Measurements from ENCODE around the gene SWAP70.
A peak's percentile ranks its signal among the peaks of the same experiment; 100 is the strongest.
"Not testable (repeated sequence)": the region's sequence is repeated elsewhere in the genome, so short reads cannot be mapped to it uniquely, and the experiment has no call there.

The SWAP70 gene

DNA sequence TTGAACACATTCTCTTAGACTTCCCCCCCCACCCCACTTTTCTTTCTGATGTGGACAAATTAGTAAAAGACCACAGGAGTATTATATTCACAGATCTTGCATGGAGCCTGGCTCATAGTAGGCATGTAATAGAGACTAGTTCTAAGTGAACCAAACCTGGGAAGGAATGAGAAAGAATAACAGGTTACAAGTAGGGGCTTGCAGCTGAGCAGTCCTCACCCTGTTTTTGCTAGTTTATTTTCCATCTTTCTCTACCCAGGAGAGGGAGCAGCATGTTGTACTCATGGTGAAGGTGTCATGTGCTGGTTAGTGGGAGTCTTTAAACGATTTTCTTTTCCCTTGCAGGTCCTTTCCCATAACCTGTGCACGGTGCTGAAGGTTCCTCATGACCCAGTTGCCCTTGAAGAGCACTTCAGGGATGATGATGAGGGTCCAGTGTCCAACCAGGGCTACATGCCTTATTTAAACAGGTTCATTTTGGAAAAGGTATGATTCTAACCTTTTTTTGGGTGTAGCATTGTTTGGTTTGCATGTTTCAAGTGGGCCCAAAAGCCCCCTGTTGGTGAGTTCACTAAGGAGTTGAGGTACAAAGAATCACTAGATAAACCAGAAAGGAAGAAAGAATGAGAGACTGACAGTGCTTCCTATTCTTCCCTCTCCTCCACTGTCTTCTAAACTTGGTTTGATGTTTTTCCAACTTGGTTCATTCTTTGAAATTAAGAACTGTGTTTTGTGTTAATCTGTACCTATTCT lies 30.1 kb downstream of the SWAP70 start:
- Histone ChIP-seq H3K4me3 (ENCODE audit: low read depth in 1 of 2, low read length in 2 of 2) (no peak overlapping the region), H3K27ac (ENCODE audit: low read length) (no peak overlapping the region), H3K9me3 (ENCODE audit: control insufficient read depth in 1 of 2, low read length in 2 of 2) (no peaks in the 10 kb centered on the region), H3K36me3 (ENCODE audit: control insufficient read depth in 1 of 2, insufficient read depth in 2 of 2, low read length in 2 of 2) (peaks cover 6 to 12% of the 10 kb centered on the region in 2 donors), H3K4me1 (ENCODE audit: control insufficient read depth in 1 of 2, insufficient read depth in 2 of 2, low read length in 2 of 2) (peaks cover 9 to 10% of the 10 kb centered on the region in 2 donors), H3K27me3 (ENCODE audit: low read depth, low read length) (no peaks in the 10 kb centered on the region)

DNA sequence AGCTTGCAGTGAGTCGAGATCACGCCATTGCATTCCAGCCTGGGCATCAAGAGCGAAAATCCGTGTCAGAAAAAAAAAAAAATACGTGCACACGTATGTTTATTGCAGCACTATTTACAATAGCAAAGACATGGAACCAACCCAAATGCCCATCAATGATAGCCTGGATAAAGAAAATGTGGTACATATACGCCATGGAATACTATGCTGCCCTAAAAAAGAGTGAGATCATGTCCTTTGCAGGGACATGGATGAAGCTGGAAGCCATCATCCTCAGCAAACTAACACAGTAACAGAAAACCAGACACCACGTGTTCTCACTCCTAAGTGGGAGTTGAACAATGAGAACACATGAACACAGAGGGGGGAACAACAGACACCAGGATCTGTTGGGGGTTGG lies 31.4 kb downstream of the SWAP70 start:
- H3K4me1 ChIP-seq (ENCODE audit: control insufficient read depth in 1 of 2, insufficient read depth in 2 of 2, low read length in 2 of 2); H3K4me3 ChIP-seq (ENCODE audit: low read depth in 1 of 2, low read length in 2 of 2); H3K27me3 ChIP-seq (ENCODE audit: low read depth, low read length); H3K27ac ChIP-seq (ENCODE audit: low read length); H3K9me3 ChIP-seq (ENCODE audit: control insufficient read depth in 1 of 2, low read length in 2 of 2): not testable (repeated sequence)
- H3K36me3 ChIP-seq (ENCODE audit: control insufficient read depth in 1 of 2, insufficient read depth in 2 of 2, low read length in 2 of 2), result peaks cover 6 to 12% of the 10 kb centered on the region in 2 donors

DNA sequence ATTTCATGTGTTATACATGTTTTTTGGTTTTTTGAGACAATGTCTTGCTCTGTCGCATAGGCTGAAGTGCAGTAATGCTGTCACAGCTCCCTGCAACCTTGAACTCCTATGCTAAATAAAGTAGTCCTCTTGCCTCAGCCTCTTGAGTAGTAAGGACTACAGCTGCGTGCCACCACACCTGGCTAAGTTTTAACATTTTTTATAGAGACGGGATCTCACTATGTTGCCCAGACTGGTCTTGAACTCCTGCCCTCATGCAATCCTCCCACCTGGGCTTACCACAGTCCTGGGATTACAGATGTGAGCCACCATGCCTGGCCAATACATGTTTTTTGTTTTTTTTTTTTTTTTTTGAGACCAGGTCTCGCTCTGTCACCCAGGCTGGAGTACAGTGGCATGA lies 33.9 kb downstream of the SWAP70 start:
- H3K27ac ChIP-seq (ENCODE audit: low read length), result no peak overlapping the region
- H3K9me3 ChIP-seq (ENCODE audit: control insufficient read depth in 1 of 2, low read length in 2 of 2), result no peaks in the 10 kb centered on the region
- no peak overlapping the region for H3K4me3 ChIP-seq (ENCODE audit: low read depth in 1 of 2, low read length in 2 of 2)
- no peaks in the 10 kb centered on the region for H3K27me3 ChIP-seq (ENCODE audit: low read depth, low read length)
- H3K4me1 ChIP-seq (ENCODE audit: control insufficient read depth in 1 of 2, insufficient read depth in 2 of 2, low read length in 2 of 2), result peaks cover 5 to 19% of the 10 kb centered on the region in 2 donors
- H3K36me3 ChIP-seq (ENCODE audit: control insufficient read depth in 1 of 2, insufficient read depth in 2 of 2, low read length in 2 of 2), result peaks cover 6 to 12% of the 10 kb centered on the region in 2 donors

DNA sequence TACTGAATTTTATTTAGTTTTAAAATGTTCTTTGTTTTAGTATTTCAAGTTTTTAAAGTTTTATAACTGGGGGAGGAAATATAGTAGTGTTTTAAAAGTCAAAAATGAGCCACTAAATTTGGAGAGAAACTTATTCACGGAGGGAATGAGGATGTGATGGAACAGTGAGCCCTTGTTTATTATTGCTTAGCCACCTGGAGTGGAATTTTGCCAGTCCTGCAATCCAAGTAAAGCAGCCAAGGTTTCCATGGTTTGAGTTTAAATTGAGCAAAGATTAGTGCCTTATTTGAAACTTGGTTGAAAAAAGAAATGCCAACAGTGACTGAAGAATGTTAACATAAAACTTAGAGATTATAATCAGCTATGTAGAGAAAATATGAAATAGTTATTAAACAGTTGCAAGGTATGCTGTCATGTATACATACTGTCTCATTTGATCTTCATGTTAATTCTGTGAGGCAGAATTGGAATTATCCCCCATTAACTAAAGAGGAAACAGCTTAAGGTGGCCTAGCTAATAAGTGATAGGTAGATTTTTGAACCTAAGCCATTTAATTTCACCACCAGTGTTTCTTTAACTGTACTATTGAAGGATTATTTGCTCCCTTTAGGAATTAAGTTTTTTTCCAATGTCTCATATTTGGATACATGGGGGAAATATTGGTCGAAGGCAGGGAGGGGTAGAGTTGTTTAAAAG lies 36.4 kb downstream of the SWAP70 start:
- no peaks in the 10 kb centered on the region for H3K9me3 ChIP-seq (ENCODE audit: control insufficient read depth in 1 of 2, low read length in 2 of 2)
- H3K4me1 ChIP-seq (ENCODE audit: control insufficient read depth in 1 of 2, insufficient read depth in 2 of 2, low read length in 2 of 2), result peaks cover 5 to 19% of the 10 kb centered on the region in 2 donors
- peak overlapping the region; percentile 57 for H3K27ac ChIP-seq (ENCODE audit: low read length)
- no peaks in the 10 kb centered on the region for H3K27me3 ChIP-seq (ENCODE audit: low read depth, low read length)
- no peak overlapping the region for H3K4me3 ChIP-seq (ENCODE audit: low read depth in 1 of 2, low read length in 2 of 2)
- peaks cover 6 to 9% of the 10 kb centered on the region in 2 donors for H3K36me3 ChIP-seq (ENCODE audit: control insufficient read depth in 1 of 2, insufficient read depth in 2 of 2, low read length in 2 of 2)

DNA sequence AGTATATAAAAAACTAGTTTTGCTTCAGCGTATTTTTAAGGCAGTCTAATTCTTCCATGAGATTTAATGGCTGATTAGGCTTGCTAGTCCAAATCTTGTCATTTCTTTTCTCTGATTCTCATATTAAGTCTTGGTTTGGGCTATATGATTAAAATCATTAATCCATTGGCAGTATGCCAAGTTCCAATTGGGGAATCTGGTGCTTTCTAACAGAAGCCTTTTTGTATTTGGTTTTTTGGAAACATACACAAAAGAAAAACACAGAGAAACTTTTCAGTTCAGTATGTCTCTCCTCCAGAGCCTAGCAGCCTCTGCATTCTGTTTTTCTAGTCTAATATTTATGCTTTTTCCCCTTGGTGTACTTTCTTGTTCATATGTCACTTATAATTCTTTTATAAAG lies 37.9 kb downstream of the SWAP70 start:
- H3K4me1 ChIP-seq (ENCODE audit: control insufficient read depth in 1 of 2, insufficient read depth in 2 of 2, low read length in 2 of 2), result peaks cover 5 to 19% of the 10 kb centered on the region in 2 donors
- H3K27me3 ChIP-seq (ENCODE audit: low read depth, low read length), result no peaks in the 10 kb centered on the region
- no peaks in the 10 kb centered on the region for H3K9me3 ChIP-seq (ENCODE audit: control insufficient read depth in 1 of 2, low read length in 2 of 2)
- H3K27ac ChIP-seq (ENCODE audit: low read length), result no peak overlapping the region
- H3K4me3 ChIP-seq (ENCODE audit: low read depth in 1 of 2, low read length in 2 of 2), result no peak overlapping the region
- H3K36me3 ChIP-seq (ENCODE audit: control insufficient read depth in 1 of 2, insufficient read depth in 2 of 2, low read length in 2 of 2), result no peaks in the 10 kb centered on the region

GRCh38 chr11:9703280-9703679 lies 39.4 kb downstream of the SWAP70 start:
- Histone ChIP-seq H3K27me3 (ENCODE audit: low read depth, low read length) (no peaks in the 10 kb centered on the region), H3K9me3 (ENCODE audit: control insufficient read depth in 1 of 2, low read length in 2 of 2) (no peaks in the 10 kb centered on the region), H3K27ac (ENCODE audit: low read length) (no peak overlapping the region), H3K4me1 (ENCODE audit: control insufficient read depth in 1 of 2, insufficient read depth in 2 of 2, low read length in 2 of 2) (peaks cover 5 to 19% of the 10 kb centered on the region in 2 donors), H3K36me3 (ENCODE audit: control insufficient read depth in 1 of 2, insufficient read depth in 2 of 2, low read length in 2 of 2) (no peaks in the 10 kb centered on the region), H3K4me3 (ENCODE audit: low read depth in 1 of 2, low read length in 2 of 2) (no peak overlapping the region)

GRCh38 chr11:9704037-9704436 lies 40.2 kb downstream of the SWAP70 start:
- Histone ChIP-seq H3K36me3 (ENCODE audit: control insufficient read depth in 1 of 2, insufficient read depth in 2 of 2, low read length in 2 of 2) (no peaks in the 10 kb centered on the region), H3K27me3 (ENCODE audit: low read depth, low read length) (no peaks in the 10 kb centered on the region), H3K27ac (ENCODE audit: low read length) (no peak overlapping the region), H3K4me3 (ENCODE audit: low read depth in 1 of 2, low read length in 2 of 2) (no peak overlapping the region), H3K4me1 (ENCODE audit: control insufficient read depth in 1 of 2, insufficient read depth in 2 of 2, low read length in 2 of 2) (peaks cover 5 to 19% of the 10 kb centered on the region in 2 donors), H3K9me3 (ENCODE audit: control insufficient read depth in 1 of 2, low read length in 2 of 2) (no peaks in the 10 kb centered on the region)

DNA sequence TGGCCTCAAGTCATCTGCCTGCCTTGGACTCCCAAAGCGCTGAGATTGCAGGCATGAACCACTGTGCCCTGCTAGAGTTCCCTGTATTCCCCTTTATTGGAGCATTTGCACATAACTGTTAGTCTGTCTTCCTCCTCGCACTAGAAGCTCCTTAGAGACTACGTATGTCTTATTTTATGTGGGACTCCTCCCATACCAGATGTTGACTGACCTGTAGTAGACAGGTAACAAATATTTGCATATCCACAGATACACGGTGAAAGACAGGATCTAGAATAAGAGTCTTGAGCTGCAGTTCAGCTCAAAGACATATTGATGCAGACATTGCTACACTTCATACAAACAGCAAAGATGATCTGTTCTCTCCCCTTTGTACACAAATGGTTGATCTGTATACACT lies 40.7 kb downstream of the SWAP70 start:
- peaks cover 5 to 19% of the 10 kb centered on the region in 2 donors for H3K4me1 ChIP-seq (ENCODE audit: control insufficient read depth in 1 of 2, insufficient read depth in 2 of 2, low read length in 2 of 2)
- no peak overlapping the region for H3K4me3 ChIP-seq (ENCODE audit: low read depth in 1 of 2, low read length in 2 of 2)
- no peaks in the 10 kb centered on the region for H3K36me3 ChIP-seq (ENCODE audit: control insufficient read depth in 1 of 2, insufficient read depth in 2 of 2, low read length in 2 of 2)
- H3K27ac ChIP-seq (ENCODE audit: low read length), result no peak overlapping the region
- H3K9me3 ChIP-seq (ENCODE audit: control insufficient read depth in 1 of 2, low read length in 2 of 2), result no peaks in the 10 kb centered on the region
- H3K27me3 ChIP-seq (ENCODE audit: low read depth, low read length), result no peaks in the 10 kb centered on the region

GRCh38 chr11:9705361-9705760 lies 41.5 kb downstream of the SWAP70 start:
- not testable (repeated sequence) for H3K36me3 ChIP-seq (ENCODE audit: control insufficient read depth in 1 of 2, insufficient read depth in 2 of 2, low read length in 2 of 2); H3K9me3 ChIP-seq (ENCODE audit: control insufficient read depth in 1 of 2, low read length in 2 of 2); H3K4me3 ChIP-seq (ENCODE audit: low read depth in 1 of 2, low read length in 2 of 2); H3K27ac ChIP-seq (ENCODE audit: low read length); H3K27me3 ChIP-seq (ENCODE audit: low read depth, low read length)
- peaks cover 5 to 13% of the 10 kb centered on the region in 2 donors for H3K4me1 ChIP-seq (ENCODE audit: control insufficient read depth in 1 of 2, insufficient read depth in 2 of 2, low read length in 2 of 2)

GRCh38 chr11:9708544-9708943 lies 44.7 kb downstream of the SWAP70 start:
- no peaks in the 10 kb centered on the region for H3K9me3 ChIP-seq (ENCODE audit: control insufficient read depth in 1 of 2, low read length in 2 of 2)
- no peaks in the 10 kb centered on the region for H3K36me3 ChIP-seq (ENCODE audit: control insufficient read depth in 1 of 2, insufficient read depth in 2 of 2, low read length in 2 of 2)
- H3K27ac ChIP-seq (ENCODE audit: low read length), result no peak overlapping the region
- no peak overlapping the region for H3K4me3 ChIP-seq (ENCODE audit: low read depth in 1 of 2, low read length in 2 of 2)
- no peaks in the 10 kb centered on the region for H3K27me3 ChIP-seq (ENCODE audit: low read depth, low read length)
- no peaks in the 10 kb centered on the region for H3K4me1 ChIP-seq (ENCODE audit: control insufficient read depth in 1 of 2, insufficient read depth in 2 of 2, low read length in 2 of 2)

GRCh38 chr11:9710223-9710622 lies 46.3 kb downstream of the SWAP70 start:
- no peak overlapping the region for H3K27ac ChIP-seq (ENCODE audit: low read length)
- no peaks in the 10 kb centered on the region for H3K27me3 ChIP-seq (ENCODE audit: low read depth, low read length)
- no peak overlapping the region for H3K4me3 ChIP-seq (ENCODE audit: low read depth in 1 of 2, low read length in 2 of 2)
- H3K9me3 ChIP-seq (ENCODE audit: control insufficient read depth in 1 of 2, low read length in 2 of 2), result no peaks in the 10 kb centered on the region
- no peaks in the 10 kb centered on the region for H3K36me3 ChIP-seq (ENCODE audit: control insufficient read depth in 1 of 2, insufficient read depth in 2 of 2, low read length in 2 of 2)
- H3K4me1 ChIP-seq (ENCODE audit: control insufficient read depth in 1 of 2, insufficient read depth in 2 of 2, low read length in 2 of 2), result no peaks in the 10 kb centered on the region

Measured in muscle layer of duodenum (tissue), 2 donors.